ENCODE data around the gene MROH2B. TPM values are rescaled to one million over a fixed set of nuclear protein-coding genes. Genes with fewer than 3 reads are reported as not detected.

Gene MROH2B
- total RNA-seq, 1 donor from 2014 or later, result not detected

DNA sequence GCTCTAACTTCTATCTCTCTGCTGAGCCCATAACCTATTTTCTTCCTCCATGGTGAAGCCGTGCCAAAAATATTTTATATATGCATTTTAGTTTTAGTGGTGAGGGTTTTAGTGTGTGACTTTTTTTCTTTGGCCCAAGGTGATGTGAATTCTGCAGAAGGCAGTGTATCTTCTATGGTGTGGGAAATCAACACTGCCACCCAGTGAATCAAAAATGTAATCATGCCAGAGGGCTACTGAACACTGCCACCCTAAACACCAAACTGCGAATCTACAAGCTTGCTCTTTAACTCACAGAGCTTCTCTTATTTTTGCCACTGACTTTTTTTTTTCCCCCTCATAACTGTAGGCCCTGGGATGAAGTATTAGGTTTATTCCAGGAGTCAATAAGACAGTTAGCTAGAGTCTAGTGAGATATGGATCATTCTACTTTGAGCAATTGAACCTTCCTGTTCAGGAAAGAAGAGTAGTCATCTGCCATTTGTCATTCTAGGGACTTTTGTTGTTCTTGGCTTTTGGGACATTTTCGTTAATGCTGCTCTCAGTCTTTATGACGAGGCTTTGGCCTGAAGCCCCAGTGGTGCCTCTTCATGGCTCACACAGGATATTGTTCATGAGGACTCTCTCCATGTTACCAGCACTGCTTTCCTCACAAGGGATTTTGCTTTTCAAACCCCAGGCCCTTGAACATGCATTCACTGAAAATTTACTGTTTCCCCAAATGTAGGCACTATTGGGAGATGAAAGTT lies 108.8 kb downstream of the MROH2B start:
- H3K27ac Mint-ChIP-seq, result no peak overlapping the region
- H3K36me3 ChIP-seq, result no peaks in the 10 kb centered on the region
- no peak overlapping the region for H3K4me3 ChIP-seq
- H3K36me3 Mint-ChIP-seq, result no peaks in the 10 kb centered on the region
- H3K4me1 ChIP-seq, result no peaks in the 10 kb centered on the region
- no peaks in the 10 kb centered on the region for H3K4me1 Mint-ChIP-seq
- H3K9me3 Mint-ChIP-seq, result peaks cover 15% of the 10 kb centered on the region
- no peak overlapping the region for H3K4me3 Mint-ChIP-seq
- TF ChIP-seq EZH2 (IDR thresholded peaks at IDR 0.05), result no peak
- TF ChIP-seq CTCF (IDR thresholded peaks at IDR 0.05), result no peak
- TF ChIP-seq EZH2phosphoT487 (IDR thresholded peaks at IDR 0.05), result no peak
- no peaks in the 10 kb centered on the region for H3K27me3 ChIP-seq
- H4K20me1 ChIP-seq (ENCODE audit: low read depth), result no peaks in the 10 kb centered on the region
- H3K9me3 ChIP-seq (ENCODE audit: low read depth), result no peaks in the 10 kb centered on the region
- no peak for DNase-seq (ENCODE audit: low spot score)
- no peaks in the 10 kb centered on the region for H3K27me3 Mint-ChIP-seq (ENCODE audit: insufficient read depth, low read depth)
- no peak overlapping the region for H3K9ac ChIP-seq
- no peaks in the 10 kb centered on the region for H3F3A ChIP-seq (ENCODE audit: low read depth)
- no peak overlapping the region for H3K4me2 ChIP-seq
- H2AFZ ChIP-seq (replicated peaks), result no peak overlapping the region
- no peaks in the 10 kb centered on the region for H3K79me2 ChIP-seq (ENCODE audit: low read depth)
- H3K27ac ChIP-seq, result no peak overlapping the region

GRCh38 chr5:40960037-40960436 lies 111.1 kb downstream of the MROH2B start:
- H4K20me1 ChIP-seq (ENCODE audit: low read depth), result no peaks in the 10 kb centered on the region
- Mint-ChIP-seq H3K9me3 (peaks cover 15% of the 10 kb centered on the region), H3K27me3 (ENCODE audit: insufficient read depth, low read depth) (no peaks in the 10 kb centered on the region), H3K27ac (no peak overlapping the region), H3K4me1 (peaks cover 3% of the 10 kb centered on the region), H3K36me3 (no peaks in the 10 kb centered on the region), H3K4me3 (no peak overlapping the region)
- no peaks in the 10 kb centered on the region for H3F3A ChIP-seq (ENCODE audit: low read depth)
- no peak overlapping the region for H3K4me2 ChIP-seq
- H3K9ac ChIP-seq, result no peak overlapping the region
- no peak overlapping the region for H3K4me3 ChIP-seq
- H3K27ac ChIP-seq, result no peak overlapping the region
- no peak overlapping the region for H2AFZ ChIP-seq (replicated peaks)
- no peaks in the 10 kb centered on the region for H3K9me3 ChIP-seq (ENCODE audit: low read depth)
- no peak for DNase-seq (ENCODE audit: low spot score)
- TF ChIP-seq EZH2 (IDR thresholded peaks at IDR 0.05), result no peak
- TF ChIP-seq CTCF (IDR thresholded peaks at IDR 0.05), result no peak
- TF ChIP-seq EZH2phosphoT487 (IDR thresholded peaks at IDR 0.05), result no peak
- no peaks in the 10 kb centered on the region for H3K79me2 ChIP-seq (ENCODE audit: low read depth)
- no peaks in the 10 kb centered on the region for H3K27me3 ChIP-seq
- H3K36me3 ChIP-seq, result no peaks in the 10 kb centered on the region
- no peaks in the 10 kb centered on the region for H3K4me1 ChIP-seq

DNA sequence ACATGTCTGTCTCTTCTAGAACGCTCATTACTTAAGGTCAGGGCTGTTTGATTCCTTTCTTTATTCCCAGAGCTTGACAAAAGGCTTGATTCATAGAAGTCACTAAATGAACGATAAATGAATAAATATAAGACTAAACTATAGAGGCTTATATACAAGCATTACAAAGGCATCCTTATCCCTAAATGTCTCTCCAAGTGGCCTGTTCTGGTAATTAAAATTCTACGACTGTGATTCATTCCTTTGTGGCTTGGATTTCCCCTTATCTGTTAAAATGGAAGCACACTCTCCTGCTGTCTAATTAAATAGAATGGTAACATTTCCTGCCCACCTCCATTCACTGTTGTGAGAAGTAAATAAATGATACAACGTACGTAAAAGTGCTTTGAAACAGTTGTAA lies 112.3 kb downstream of the MROH2B start:
- H3K27me3 Mint-ChIP-seq (ENCODE audit: insufficient read depth, low read depth), result no peaks in the 10 kb centered on the region
- TF ChIP-seq CTCF (IDR thresholded peaks at IDR 0.05), result no peak
- no peak for TF ChIP-seq EZH2 (IDR thresholded peaks at IDR 0.05)
- TF ChIP-seq EZH2phosphoT487 (IDR thresholded peaks at IDR 0.05), result no peak

More for the DNA sequence above, 112.3 kb downstream of the MROH2B start:
- no peaks in the 10 kb centered on the region for H3K4me1 ChIP-seq
- H3K4me3 ChIP-seq, result no peak overlapping the region
- no peaks in the 10 kb centered on the region for H3K36me3 ChIP-seq
- H3F3A ChIP-seq (ENCODE audit: low read depth), result no peaks in the 10 kb centered on the region
- no peaks in the 10 kb centered on the region for H3K27me3 ChIP-seq
- no peaks in the 10 kb centered on the region for H3K9me3 ChIP-seq (ENCODE audit: low read depth)
- Mint-ChIP-seq H3K9me3 (peaks cover 15% of the 10 kb centered on the region), H3K4me3 (no peak overlapping the region), H3K27ac (no peak overlapping the region), H3K4me1 (peaks cover 3% of the 10 kb centered on the region), H3K36me3 (no peaks in the 10 kb centered on the region)
- H3K79me2 ChIP-seq (ENCODE audit: low read depth), result no peaks in the 10 kb centered on the region
- no peak overlapping the region for H3K27ac ChIP-seq
- DNase-seq (ENCODE audit: low spot score), result no peak
- no peak overlapping the region for H3K4me2 ChIP-seq
- H2AFZ ChIP-seq (replicated peaks), result no peak overlapping the region
- no peaks in the 10 kb centered on the region for H4K20me1 ChIP-seq (ENCODE audit: low read depth)
- H3K9ac ChIP-seq, result no peak overlapping the region

Measured in neural progenitor cell (in vitro differentiated cells).